Astrocyte (in vitro differentiated cells and primary cell): ENCODE data around the gene CTAGE1. TPM values are rescaled to one million over a fixed set of nuclear protein-coding genes. Genes with fewer than 3 reads are reported as not detected.

Experiments used
- DNase-seq: peaks from one replicate; pipeline ENCODE4 v3.0.0-alpha.2; 2010; ENCODE audit warnings: low read depth
- FAIRE-seq: peaks from 2 replicates; lab custom pipeline; 2011; peaks lifted over from hg19 to GRCh38; lab: Jason Lieb, UNC
- H2AFZ ChIP-seq: 2 replicates; pipeline ENCODE4 v1.6.0; 2012; ENCODE audit warnings: low read depth, low read length, inconsistent platforms
- H3K27ac ChIP-seq: 2 replicates; pipeline ENCODE4 v1.5.1; 2011; ENCODE audit warnings: low read depth, low read length, inconsistent platforms
- H3K27me3 ChIP-seq: 2 replicates; pipeline ENCODE4 v1.6.0; 2011; ENCODE audit warnings: low read length, inconsistent platforms; ENCODE audit not compliant: insufficient read depth
- H3K36me3 ChIP-seq: 2 replicates; pipeline ENCODE4 v1.5.1; 2011; ENCODE audit warnings: low read length, inconsistent platforms; ENCODE audit not compliant: insufficient read depth
- H3K4me1 ChIP-seq: 2 replicates; pipeline ENCODE4 v1.5.1; 2011; ENCODE audit warnings: low read length, inconsistent platforms; ENCODE audit not compliant: insufficient read depth
- H3K4me2 ChIP-seq: 2 replicates; pipeline ENCODE4 v1.6.0; 2012; ENCODE audit warnings: low read length, inconsistent platforms
- H3K4me3 ChIP-seq: 2 replicates; pipeline ENCODE4 v1.5.1; 2011; ENCODE audit warnings: low read depth, mild to moderate bottlenecking, low read length, inconsistent platforms; ENCODE audit not compliant: insufficient read depth
- H3K79me2 ChIP-seq: 2 replicates; pipeline ENCODE4 v1.6.0; 2012; ENCODE audit warnings: mild to moderate bottlenecking, low read length, inconsistent platforms; ENCODE audit not compliant: insufficient read depth
- H3K9ac ChIP-seq: 2 replicates; pipeline ENCODE4 v1.6.0; 2012; ENCODE audit warnings: mild to moderate bottlenecking, low read length, inconsistent platforms
- H3K9me3 ChIP-seq: 2 replicates; pipeline ENCODE4 v1.5.1; 2012; ENCODE audit warnings: low read depth, mild to moderate bottlenecking, low read length, inconsistent platforms; ENCODE audit not compliant: insufficient read depth
- H4K20me1 ChIP-seq: 2 replicates; pipeline ENCODE4 v1.6.0; 2012; ENCODE audit warnings: low read length, inconsistent platforms; ENCODE audit not compliant: insufficient read depth
- H3K27ac Mint-ChIP-seq: one replicate; pipeline ENCODE4 v1.8.0; 2021; ENCODE audit warnings: mild to moderate bottlenecking, mixed read lengths; ENCODE audit not compliant: unreplicated experiment
- H3K27me3 Mint-ChIP-seq: one replicate; pipeline ENCODE4 v1.8.0; 2021; ENCODE audit warnings: low read depth, mixed read lengths; ENCODE audit not compliant: unreplicated experiment
- H3K36me3 Mint-ChIP-seq: one replicate; pipeline ENCODE4 v1.8.0; 2021; ENCODE audit warnings: low read depth, mixed read lengths; ENCODE audit not compliant: unreplicated experiment
- H3K4me1 Mint-ChIP-seq: one replicate; pipeline ENCODE4 v1.8.0; 2021; ENCODE audit warnings: low read depth, mixed read lengths; ENCODE audit not compliant: unreplicated experiment
- H3K4me3 Mint-ChIP-seq: one replicate; pipeline ENCODE4 v1.8.0; 2021; ENCODE audit warnings: mild to moderate bottlenecking, moderate library complexity, mixed read lengths; ENCODE audit not compliant: unreplicated experiment
- H3K9me3 Mint-ChIP-seq: one replicate; pipeline ENCODE4 v1.8.0; 2021; ENCODE audit warnings: mild to moderate bottlenecking, mixed read lengths; ENCODE audit not compliant: unreplicated experiment
- EZH2 ChIP-seq: IDR thresholded peaks from 2 replicates; pipeline ENCODE4 v1.6.1; 2012; ENCODE audit warnings: mild to moderate bottlenecking, low read length, inconsistent platforms; ENCODE audit not compliant: insufficient read depth
- total RNA-seq: library from RNA; stranded (reverse); gene quantifications from 2 replicates; pipeline ENCODE4 v1.2.1, GENCODE V29; 2021
- TF ChIP-seq, protein P1 (sequence below): IDR thresholded peaks from 2 replicates; pipeline ENCODE4 v1.5.1; 2011; ENCODE audit warnings: low read depth, mild to moderate bottlenecking, inconsistent platforms, low read length, moderate library complexity; ENCODE audit not compliant: insufficient read depth

CTAGE1 gene
- total RNA-seq, 1 donor from 2014 or later: 0.30 TPM

GRCh38 chr18:22465859-22466457, 48.2 kb upstream of the CTAGE1 start:
- Mint-ChIP-seq H3K4me1 (peaks cover 48% of the 10 kb centered on the region), H3K4me3 (peak overlapping the region; percentile 30), H3K27ac (peak overlapping the region; percentile 96), H3K9me3 (no peaks in the 10 kb centered on the region), H3K27me3 (no peaks in the 10 kb centered on the region), H3K36me3 (no peaks in the 10 kb centered on the region)
- Histone ChIP-seq H3K4me3 (peak overlapping the region; percentile 3), H3K4me1 (peaks cover 49% of the 10 kb centered on the region), H3K27ac (peak overlapping the region; percentile 94), H3K79me2 (no peaks in the 10 kb centered on the region), H2AFZ (no peak overlapping the region), H3K27me3 (no peaks in the 10 kb centered on the region), H3K4me2 (peak overlapping the region; percentile 78), H3K9ac (peak overlapping the region; percentile 72), H4K20me1 (no peaks in the 10 kb centered on the region), H3K36me3 (no peaks in the 10 kb centered on the region), H3K9me3 (peaks cover 4% of the 10 kb centered on the region)
- FAIRE-seq (no peak), DNase-seq (peak; percentile 98)
- TF ChIP-seq, protein P1, sequence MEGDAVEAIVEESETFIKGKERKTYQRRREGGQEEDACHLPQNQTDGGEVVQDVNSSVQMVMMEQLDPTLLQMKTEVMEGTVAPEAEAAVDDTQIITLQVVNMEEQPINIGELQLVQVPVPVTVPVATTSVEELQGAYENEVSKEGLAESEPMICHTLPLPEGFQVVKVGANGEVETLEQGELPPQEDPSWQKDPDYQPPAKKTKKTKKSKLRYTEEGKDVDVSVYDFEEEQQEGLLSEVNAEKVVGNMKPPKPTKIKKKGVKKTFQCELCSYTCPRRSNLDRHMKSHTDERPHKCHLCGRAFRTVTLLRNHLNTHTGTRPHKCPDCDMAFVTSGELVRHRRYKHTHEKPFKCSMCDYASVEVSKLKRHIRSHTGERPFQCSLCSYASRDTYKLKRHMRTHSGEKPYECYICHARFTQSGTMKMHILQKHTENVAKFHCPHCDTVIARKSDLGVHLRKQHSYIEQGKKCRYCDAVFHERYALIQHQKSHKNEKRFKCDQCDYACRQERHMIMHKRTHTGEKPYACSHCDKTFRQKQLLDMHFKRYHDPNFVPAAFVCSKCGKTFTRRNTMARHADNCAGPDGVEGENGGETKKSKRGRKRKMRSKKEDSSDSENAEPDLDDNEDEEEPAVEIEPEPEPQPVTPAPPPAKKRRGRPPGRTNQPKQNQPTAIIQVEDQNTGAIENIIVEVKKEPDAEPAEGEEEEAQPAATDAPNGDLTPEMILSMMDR: no peak
- no peak for TF ChIP-seq EZH2

DNA sequence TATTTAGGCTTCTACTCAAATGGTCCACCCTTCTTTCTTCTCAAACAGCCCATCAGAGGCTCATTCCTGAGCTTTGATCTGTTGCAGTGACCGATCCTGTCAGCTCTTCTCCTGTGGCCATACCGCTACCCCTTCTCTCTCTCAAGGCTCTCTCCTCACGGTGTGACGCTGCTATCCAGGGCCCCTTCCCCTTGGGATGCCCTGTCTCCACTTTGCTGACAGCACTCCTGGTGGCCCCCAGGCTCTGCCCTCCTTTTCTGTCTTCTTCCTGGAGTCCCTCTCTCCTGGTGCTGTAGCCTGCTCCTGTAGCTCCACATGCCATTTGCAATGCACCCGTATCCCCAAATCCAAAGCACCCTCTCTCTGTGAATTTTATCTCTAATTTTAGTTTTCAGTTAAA, 45.4 kb upstream of the CTAGE1 start:
- Histone ChIP-seq H3K27ac (no peak overlapping the region), H3K36me3 (no peaks in the 10 kb centered on the region), H3K9me3 (no peaks in the 10 kb centered on the region), H3K27me3 (no peaks in the 10 kb centered on the region), H3K4me3 (no peak overlapping the region), H3K4me1 (peaks cover 22% of the 10 kb centered on the region), H3K79me2 (no peaks in the 10 kb centered on the region), H3K4me2 (no peak overlapping the region), H4K20me1 (no peaks in the 10 kb centered on the region), H3K9ac (no peak overlapping the region), H2AFZ (no peak overlapping the region)
- Mint-ChIP-seq H3K27ac (no peak overlapping the region), H3K36me3 (no peaks in the 10 kb centered on the region), H3K9me3 (no peaks in the 10 kb centered on the region), H3K4me3 (no peak overlapping the region), H3K27me3 (no peaks in the 10 kb centered on the region), H3K4me1 (peaks cover 26% of the 10 kb centered on the region)
- no peak for DNase-seq
- TF ChIP-seq, protein P1: no peak
- no peak for TF ChIP-seq EZH2
- no peak for FAIRE-seq

GRCh38 chr18:22459491-22459890, 41.8 kb upstream of the CTAGE1 start:
- no peak for FAIRE-seq
- Mint-ChIP-seq H3K9me3 (no peaks in the 10 kb centered on the region), H3K36me3 (peaks cover 1% of the 10 kb centered on the region), H3K4me3 (no peak overlapping the region), H3K4me1 (peaks cover 13% of the 10 kb centered on the region), H3K27ac (no peak overlapping the region), H3K27me3 (peaks cover 13% of the 10 kb centered on the region)
- DNase-seq: no peak
- Histone ChIP-seq H3K4me2 (no peak overlapping the region), H4K20me1 (no peaks in the 10 kb centered on the region), H3K9me3 (no peaks in the 10 kb centered on the region), H3K27ac (no peak overlapping the region), H3K4me1 (no peaks in the 10 kb centered on the region), H3K36me3 (no peaks in the 10 kb centered on the region), H3K79me2 (no peaks in the 10 kb centered on the region), H3K9ac (no peak overlapping the region), H3K4me3 (no peak overlapping the region), H3K27me3 (no peaks in the 10 kb centered on the region), H2AFZ (no peak overlapping the region)
- no peak for TF ChIP-seq EZH2
- TF ChIP-seq, protein P1: no peak
